Ishikawa (cell line): ENCODE results near the gene PLBD2.

Source experiments
- CEBPB ChIP-seq: IDR thresholded peaks from 2 replicates; pipeline ENCODE4 v1.6.1; 2012
- CREB1 ChIP-seq: IDR thresholded peaks from 2 replicates; pipeline ENCODE4 v1.6.1; 2012; ENCODE audit warnings: low read depth
- EGR1 ChIP-seq: IDR thresholded peaks from 2 replicates; pipeline ENCODE4 v1.6.1; 2012
- EP300 ChIP-seq: IDR thresholded peaks from 2 replicates; pipeline ENCODE4 v1.6.1; 2012; ENCODE audit warnings: borderline replicate concordance
- FOXM1 ChIP-seq: IDR thresholded peaks from 2 replicates; pipeline ENCODE4 v1.6.1; 2012; ENCODE audit warnings: low read depth, borderline replicate concordance
- MAX ChIP-seq: IDR thresholded peaks from 2 replicates; pipeline ENCODE4 v1.6.1; 2012
- NFIC ChIP-seq: IDR thresholded peaks from 2 replicates; pipeline ENCODE4 v1.6.1; 2012
- RAD21 ChIP-seq: IDR thresholded peaks from 2 replicates; pipeline ENCODE4 v1.6.1; 2012; ENCODE audit warnings: low read depth
- REST ChIP-seq: IDR thresholded peaks from 2 replicates; pipeline ENCODE4 v1.6.1; 2012; ENCODE audit warnings: low read depth, mild to moderate bottlenecking
- TAF1 ChIP-seq: IDR thresholded peaks from 2 replicates; pipeline ENCODE4 v1.6.1; 2012; ENCODE audit warnings: low read depth, mild to moderate bottlenecking
- TCF12 ChIP-seq: IDR thresholded peaks from 2 replicates; pipeline ENCODE4 v1.6.1; 2012; ENCODE audit warnings: low read depth
- TEAD4 ChIP-seq: IDR thresholded peaks from 2 replicates; pipeline ENCODE4 v1.6.1; 2012
- USF1 ChIP-seq: IDR thresholded peaks from 2 replicates; pipeline ENCODE4 v1.6.1; 2012
- YY1 ChIP-seq: IDR thresholded peaks from 2 replicates; pipeline ENCODE4 v1.6.1; 2012; ENCODE audit warnings: low read depth
- ZBTB7A ChIP-seq: IDR thresholded peaks from 2 replicates; pipeline ENCODE4 v1.6.1; 2012; ENCODE audit warnings: low read depth

PLBD2 gene

GRCh38 chr12:113399490-113399889 lies 41.1 kb downstream of the PLBD2 start:
- TF ChIP-seq EP300: no peak
- TF ChIP-seq CEBPB: no peak
- no peak for TF ChIP-seq NFIC
- no peak for TF ChIP-seq ZBTB7A
- no peak for TF ChIP-seq YY1
- TF ChIP-seq EGR1: no peak
- TF ChIP-seq RAD21: no peak
- TF ChIP-seq TEAD4: no peak
- TF ChIP-seq TAF1: no peak
- no peak for TF ChIP-seq REST
- no peak for TF ChIP-seq TCF12
- TF ChIP-seq MAX: no peak
- no peak for TF ChIP-seq USF1
- TF ChIP-seq FOXM1: no peak
- TF ChIP-seq CREB1: no peak

GRCh38 chr12:113400362-113400761 lies 42.0 kb downstream of the PLBD2 start:
- TF ChIP-seq MAX (no peak), NFIC (no peak), REST (no peak), YY1 (no peak), EGR1 (no peak), TAF1 (no peak), TCF12 (no peak)

- TF ChIP-seq FOXM1 (no peak), REST (no peak), MAX (no peak), TEAD4 (no peak), TCF12 (no peak), USF1 (no peak), RAD21 (no peak), TAF1 (no peak), YY1 (no peak), EGR1 (no peak), NFIC (no peak), EP300 (no peak), ZBTB7A (no peak), CREB1 (no peak), CEBPB (no peak)
Observed at GRCh38 chr12:113401066-113402000, 42.9 kb downstream of the PLBD2 start.

GRCh38 chr12:113402586-113403260 lies 44.3 kb downstream of the PLBD2 start:
- TF ChIP-seq TEAD4: no peak
